HEK293 (cell line): ENCODE results near the gene CCNG1.
A peak's percentile ranks its signal among the peaks of the same experiment; 100 is the strongest.

Experiments
- EGR2 ChIP-seq: fragments of 450-650 bp; formaldehyde crosslinking; IDR thresholded peaks from 2 replicates; pipeline ENCODE4 v1.5.1; 2016; ENCODE audit warnings: low read depth, missing biosample characterization, missing genetic modification characterization
- KLF1 ChIP-seq: fragments of 450-650 bp; formaldehyde crosslinking; IDR thresholded peaks from 2 replicates; pipeline ENCODE4 v1.5.1; 2016; ENCODE audit warnings: missing biosample characterization, missing genetic modification characterization
- KLF8 ChIP-seq: fragments of 450-650 bp; formaldehyde crosslinking; IDR thresholded peaks from 2 replicates; pipeline ENCODE4 v1.5.1; 2016; ENCODE audit warnings: missing biosample characterization, missing genetic modification characterization
- KLF9 ChIP-seq: fragments of 450-650 bp; formaldehyde crosslinking; IDR thresholded peaks from 2 replicates; pipeline ENCODE4 v1.5.1; 2016; ENCODE audit warnings: missing biosample characterization, missing genetic modification characterization, low read depth
- OSR2 ChIP-seq: fragments of 450-650 bp; formaldehyde crosslinking; IDR thresholded peaks from 2 replicates; pipeline ENCODE4 v1.5.1; 2016; ENCODE audit warnings: missing biosample characterization, missing genetic modification characterization
- PATZ1 ChIP-seq: fragments of 450-650 bp; formaldehyde crosslinking; IDR thresholded peaks from 2 replicates; pipeline ENCODE4 v1.5.1; 2016; ENCODE audit warnings: missing biosample characterization, missing genetic modification characterization
- REPIN1 ChIP-seq: fragments of 450-650 bp; formaldehyde crosslinking; IDR thresholded peaks from 2 replicates; pipeline ENCODE4 v1.5.1; 2017; ENCODE audit warnings: missing biosample characterization, missing genetic modification characterization, low read depth
- SALL2 ChIP-seq: fragments of 450-650 bp; formaldehyde crosslinking; IDR thresholded peaks from 2 replicates; pipeline ENCODE4 v1.5.0; 2017; ENCODE audit warnings: missing biosample characterization, mild to moderate bottlenecking, missing genetic modification characterization, borderline replicate concordance
- SP2 ChIP-seq: fragments of 450-650 bp; formaldehyde crosslinking; IDR thresholded peaks from 2 replicates; pipeline ENCODE4 v1.5.1; 2016; ENCODE audit warnings: missing biosample characterization, missing genetic modification characterization
- YY2 ChIP-seq: fragments of 450-650 bp; formaldehyde crosslinking; IDR thresholded peaks from 2 replicates; pipeline ENCODE4 v1.5.1; 2016; ENCODE audit warnings: missing biosample characterization, missing genetic modification characterization
- ZBTB20 ChIP-seq: fragments of 450-650 bp; formaldehyde crosslinking; IDR thresholded peaks from 2 replicates; pipeline ENCODE4 v1.5.1; 2016; ENCODE audit warnings: missing biosample characterization, missing genetic modification characterization
- ZNF112 ChIP-seq: fragments of 450-650 bp; formaldehyde crosslinking; IDR thresholded peaks from 2 replicates; pipeline ENCODE4 v1.5.0; 2017; ENCODE audit warnings: missing biosample characterization, missing genetic modification characterization
- ZNF157 ChIP-seq: fragments of 450-650 bp; formaldehyde crosslinking; IDR thresholded peaks from 2 replicates; pipeline ENCODE4 v1.5.1; 2016; ENCODE audit warnings: missing biosample characterization, missing genetic modification characterization
- ZNF223 ChIP-seq: fragments of 450-650 bp; formaldehyde crosslinking; IDR thresholded peaks from 2 replicates; pipeline ENCODE4 v1.5.1; 2016; ENCODE audit warnings: missing biosample characterization, missing genetic modification characterization
- ZNF24 ChIP-seq: fragments of 450-650 bp; formaldehyde crosslinking; IDR thresholded peaks from 2 replicates; pipeline ENCODE4 v1.5.1; 2016; ENCODE audit warnings: missing biosample characterization, missing genetic modification characterization
- ZNF274 ChIP-seq, 2 experiments: fragments of 200-500 bp in 1 of 2; fragments of 450-650 bp in 1 of 2; sonication (Bioruptor generic) in 1 of 2; formaldehyde crosslinking in 1 of 2; IDR thresholded peaks; 2 replicates each; pipeline versions ENCODE4 v1.5.1 to v1.6.1; 2014 to 2016; ENCODE audit warnings: borderline replicate concordance in 1 of 2, inconsistent platforms in 1 of 2, low read length in 1 of 2, missing biosample characterization in 1 of 2, missing genetic modification characterization in 1 of 2
- ZNF280C ChIP-seq: fragments of 450-650 bp; formaldehyde crosslinking; IDR thresholded peaks from 2 replicates; pipeline ENCODE4 v1.5.1; 2016; ENCODE audit warnings: missing biosample characterization, missing genetic modification characterization
- ZNF324 ChIP-seq: fragments of 450-650 bp; formaldehyde crosslinking; IDR thresholded peaks from 2 replicates; pipeline ENCODE4 v1.5.1; 2016; ENCODE audit warnings: missing biosample characterization, missing genetic modification characterization
- ZNF335 ChIP-seq: fragments of 450-650 bp; formaldehyde crosslinking; conservative IDR thresholded peaks from 2 replicates; pipeline ENCODE4 v1.5.1; 2016; ENCODE audit warnings: missing biosample characterization, missing genetic modification characterization
- ZNF350 ChIP-seq: fragments of 450-650 bp; formaldehyde crosslinking; IDR thresholded peaks from 2 replicates; pipeline ENCODE4 v1.5.0; 2017; ENCODE audit warnings: missing biosample characterization, mild to moderate bottlenecking, missing genetic modification characterization
- ZNF423 ChIP-seq: fragments of 450-650 bp; formaldehyde crosslinking; IDR thresholded peaks from 2 replicates; pipeline ENCODE4 v1.5.1; 2016; ENCODE audit warnings: missing biosample characterization, missing genetic modification characterization
- ZNF529 ChIP-seq: fragments of 450-650 bp; formaldehyde crosslinking; IDR thresholded peaks from 2 replicates; pipeline ENCODE4 v1.5.1; 2017; ENCODE audit warnings: missing genetic modification characterization, missing biosample characterization; ENCODE audit not compliant: insufficient replicate concordance
- ZNF530 ChIP-seq: fragments of 450-650 bp; formaldehyde crosslinking; IDR thresholded peaks from 2 replicates; pipeline ENCODE4 v1.5.1; 2016; ENCODE audit warnings: low read depth, missing biosample characterization, missing genetic modification characterization
- ZNF560 ChIP-seq: fragments of 450-650 bp; formaldehyde crosslinking; IDR thresholded peaks from 2 replicates; pipeline ENCODE4 v1.5.1; 2017; ENCODE audit warnings: missing biosample characterization, missing genetic modification characterization, borderline replicate concordance
- ZNF585B ChIP-seq: fragments of 450-650 bp; formaldehyde crosslinking; IDR thresholded peaks from 2 replicates; pipeline ENCODE4 v1.5.1; 2016; ENCODE audit warnings: missing biosample characterization, missing genetic modification characterization
- ZNF600 ChIP-seq: fragments of 450-650 bp; formaldehyde crosslinking; IDR thresholded peaks from 2 replicates; pipeline ENCODE4 v1.5.1; 2016; ENCODE audit warnings: missing biosample characterization, missing genetic modification characterization
- ZNF610 ChIP-seq: fragments of 450-650 bp; formaldehyde crosslinking; IDR thresholded peaks from 2 replicates; pipeline ENCODE4 v1.5.1; 2016; ENCODE audit warnings: missing biosample characterization, missing genetic modification characterization, borderline replicate concordance
- ZNF623 ChIP-seq: fragments of 450-650 bp; formaldehyde crosslinking; IDR thresholded peaks from 2 replicates; pipeline ENCODE4 v1.5.1; 2016; ENCODE audit warnings: missing biosample characterization, missing genetic modification characterization
- ZNF660 ChIP-seq: fragments of 450-650 bp; IDR thresholded peaks from 2 replicates; pipeline ENCODE4 v1.5.1; 2018; ENCODE audit warnings: missing biosample characterization, mild to moderate bottlenecking, missing genetic modification characterization
- ZNF692 ChIP-seq: fragments of 450-650 bp; formaldehyde crosslinking; IDR thresholded peaks from 2 replicates; pipeline ENCODE4 v1.5.1; 2016; ENCODE audit warnings: missing biosample characterization, missing genetic modification characterization
- ZNF76 ChIP-seq: fragments of 450-650 bp; formaldehyde crosslinking; IDR thresholded peaks from 2 replicates; pipeline ENCODE4; 2016; ENCODE audit warnings: low read depth, missing biosample characterization, missing genetic modification characterization, borderline replicate concordance
- ZNF792 ChIP-seq: fragments of 450-650 bp; formaldehyde crosslinking; IDR thresholded peaks from 2 replicates; pipeline ENCODE4 v1.5.1; 2016; ENCODE audit warnings: missing biosample characterization, missing genetic modification characterization
- ZNF837 ChIP-seq: fragments of 450-650 bp; formaldehyde crosslinking; IDR thresholded peaks from 2 replicates; pipeline ENCODE4 v1.5.1; 2016; ENCODE audit warnings: missing biosample characterization, missing genetic modification characterization
- ZNF843 ChIP-seq: fragments of 450-650 bp; formaldehyde crosslinking; IDR thresholded peaks from 2 replicates; pipeline ENCODE4 v1.5.1; 2016; ENCODE audit warnings: missing biosample characterization, missing genetic modification characterization

CCNG1 gene

GRCh38 chr5:163460562-163461171 is 23.3 kb downstream of the CCNG1 start, which contains the start of gene HMMR (continued):
- TF ChIP-seq ZNF529 (tag by site-specific recombination): no peak
- TF ChIP-seq ZNF610 (tag by site-specific recombination): no peak
- no peak for TF ChIP-seq ZNF837 (tag by site-specific recombination)
- TF ChIP-seq ZNF530 (tag by site-specific recombination): no peak
- TF ChIP-seq ZBTB20 (tag by site-specific recombination): peak; percentile 11; the same call in 1 of the 2 replicates
- TF ChIP-seq ZNF843: no peak
- TF ChIP-seq SP2: peak; percentile 15; the same call in 1 of the 2 replicates
- TF ChIP-seq ZNF585B (tag by site-specific recombination): no peak
- TF ChIP-seq ZNF560 (tag by site-specific recombination): no peak
- no peak for TF ChIP-seq SALL2 (tag by site-specific recombination)
- TF ChIP-seq PATZ1: no peak
- TF ChIP-seq OSR2 (tag by site-specific recombination): no peak
- no peak for TF ChIP-seq ZNF692 (tag by site-specific recombination)
- no peak for TF ChIP-seq ZNF792
- TF ChIP-seq KLF8 (tag by site-specific recombination): peak; percentile 53
- TF ChIP-seq ZNF76 (tag by site-specific recombination): no peak
- no peak for TF ChIP-seq ZNF335
- no peak for TF ChIP-seq ZNF223 (tag by site-specific recombination)
- TF ChIP-seq ZNF600 (tag by site-specific recombination): no peak
- no peak for TF ChIP-seq ZNF157 (tag by site-specific recombination)
- no peak; the same call in 1 of the 2 replicates for TF ChIP-seq KLF9 (tag by site-specific recombination)
- TF ChIP-seq ZNF324 (tag by site-specific recombination): no peak
- TF ChIP-seq ZNF274 (IDR thresholded peaks at IDR 0.05; ENCODE audit: low read length): no peak
- TF ChIP-seq ZNF274 (tag by site-specific recombination; IDR thresholded peaks at IDR 0.05; ENCODE audit: borderline replicate concordance): no peak
- TF ChIP-seq ZNF280C (tag by site-specific recombination): no peak
- no peak for TF ChIP-seq ZNF623 (tag by site-specific recombination)
- no peak for TF ChIP-seq YY2 (tag by site-specific recombination)
- TF ChIP-seq ZNF423: no peak
- 0 out of 2 replicates have a peak, but pooled peaks have one; percentile 9 for TF ChIP-seq ZNF660 (tag by site-specific recombination)
- no peak for TF ChIP-seq EGR2
- no peak for TF ChIP-seq ZNF350 (tag by site-specific recombination)
- no peak for TF ChIP-seq REPIN1 (tag by site-specific recombination)
- no peak for TF ChIP-seq ZNF112 (tag by site-specific recombination)
- no peak for TF ChIP-seq ZNF24 (tag by site-specific recombination)
- 0 out of 2 replicates have a peak, but pooled peaks have one; percentile 20 for TF ChIP-seq KLF1
